ENCODE measurements around the gene MCEE.

- TF ChIP-seq RNF2 (IDR thresholded peaks at IDR 0.05; ENCODE audit: borderline replicate concordance, low read depth) (no peak), CTCF (IDR thresholded peaks at IDR 0.05) (no peak), RAD21 (conservative IDR thresholded peaks at IDR 0.05 in 1 of 2, IDR thresholded peaks at IDR 0.05 in 1 of 2) (no peak), REST (IDR thresholded peaks at IDR 0.05) (no peak; the same call in 1 of the 2 replicates), NFE2L2 (conservative IDR thresholded peaks at IDR 0.05; ENCODE audit: low read length) (no peak), ZSCAN20 (CRISPR knock-in tag; IDR thresholded peaks at IDR 0.05) (no peak), JUNB (IDR thresholded peaks at IDR 0.05) (no peak), CHD4 (IDR thresholded peaks at IDR 0.05; ENCODE audit: borderline replicate concordance) (no peak)
Measured at GRCh38 chr2:71129902-71130151, 202 bp downstream of the MCEE start.
